Left ventricle myocardium superior (tissue), 1 donor: ENCODE results near the gene ADGRV1. TPM values are rescaled to one million over a fixed set of nuclear protein-coding genes. Genes with fewer than 3 reads are reported as not detected.
"Not testable (repeated sequence)": the region's sequence is repeated elsewhere in the genome, so short reads cannot be mapped to it uniquely, and the experiment has no call there.

Experiments
- ATAC-seq: fragments of 200-7000 bp; cut with Tn5 transposase; one replicate; pipeline ENCODE4 v1.9.1; 2020; ENCODE audit warnings: mild to moderate bottlenecking, moderate library complexity
- DNase-seq: peaks from one replicate; pipeline ENCODE4 v3.0.0-alpha.2; 2020
- intact Hi-C: fragments of 100-400 bp; cut with micrococcal nuclease; formaldehyde crosslinking; loops from one replicate; pipeline ENCODE4 v1.11.0; 2022
- total RNA-seq: library from RNA; stranded (reverse); fragmentation: NEBNext Ultra II Directional; extraction: Animal tissue kit (Norgen Biotek cat#: 25700); gene quantifications from one replicate; pipeline ENCODE4 v1.2.1, GENCODE V29; 2021
- donor health status: DM: no; HTN: yes; CAD: no; lungs with severe emphysema.

The ADGRV1 gene
- total RNA-seq, 1 donor from 2014 or later = not detected

DNA sequence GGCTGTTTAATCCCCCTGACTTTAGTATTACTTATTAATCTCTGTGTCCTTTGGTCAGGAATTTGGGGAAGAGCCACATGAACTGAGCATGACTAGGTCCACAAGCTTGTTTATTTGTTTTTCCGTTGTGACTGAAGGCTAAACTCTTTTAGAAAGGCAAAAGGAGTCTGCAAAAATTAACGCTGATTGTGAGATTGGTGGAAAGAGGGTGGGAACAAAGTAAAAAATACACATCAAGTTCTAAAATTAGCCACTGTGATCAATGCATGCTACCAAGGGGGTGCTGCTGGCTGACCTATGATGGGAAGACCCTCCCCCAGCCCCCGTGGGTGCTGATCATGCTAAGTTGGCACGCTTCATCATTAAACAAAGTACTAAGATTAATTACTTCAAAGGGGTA lies 356.8 kb downstream of the ADGRV1 start:
- no peak for ATAC-seq
- intact Hi-C loops = no loop called here
- DNase-seq = no peak

DNA sequence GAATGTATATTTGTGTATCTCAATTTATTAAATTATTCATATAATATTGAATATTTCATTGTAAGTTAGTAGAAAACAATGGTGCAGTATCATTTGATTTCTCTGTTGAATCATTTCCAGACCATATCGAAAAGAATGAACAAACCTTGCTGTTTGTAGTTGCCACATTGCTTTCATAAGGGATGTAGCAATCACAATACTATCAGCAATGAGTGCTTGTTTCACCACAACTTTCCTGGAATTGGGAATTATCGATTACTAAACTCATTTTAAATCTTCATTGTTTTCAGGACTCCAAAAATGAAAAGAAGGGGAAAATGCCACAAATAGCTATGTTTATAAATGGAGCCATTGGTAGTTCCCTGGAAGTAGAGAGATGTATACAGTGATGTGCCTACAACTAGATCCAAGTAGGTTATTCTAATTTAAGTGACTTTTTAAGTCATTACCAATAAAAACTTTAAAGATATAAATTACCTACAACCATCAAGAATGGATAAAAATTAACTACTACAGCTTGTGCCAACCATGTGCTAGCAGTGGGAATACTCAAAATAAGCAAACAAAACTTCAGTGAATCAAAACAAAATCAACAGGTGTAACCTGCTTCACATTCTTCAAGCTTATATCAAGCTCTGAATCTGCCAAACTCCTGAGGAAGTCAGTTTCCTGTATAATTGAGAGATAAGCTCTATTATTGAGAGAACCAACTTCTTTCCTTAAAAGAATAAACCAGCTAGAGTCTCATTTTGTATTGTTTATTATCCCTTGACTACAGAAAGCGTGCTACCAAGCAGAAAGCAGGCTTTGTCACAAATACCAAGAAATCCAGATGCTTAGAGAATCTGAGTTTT lies 358.6 kb downstream of the ADGRV1 start:
- intact Hi-C loops = no loop called here
- no peak for ATAC-seq
- no peak for DNase-seq

DNA sequence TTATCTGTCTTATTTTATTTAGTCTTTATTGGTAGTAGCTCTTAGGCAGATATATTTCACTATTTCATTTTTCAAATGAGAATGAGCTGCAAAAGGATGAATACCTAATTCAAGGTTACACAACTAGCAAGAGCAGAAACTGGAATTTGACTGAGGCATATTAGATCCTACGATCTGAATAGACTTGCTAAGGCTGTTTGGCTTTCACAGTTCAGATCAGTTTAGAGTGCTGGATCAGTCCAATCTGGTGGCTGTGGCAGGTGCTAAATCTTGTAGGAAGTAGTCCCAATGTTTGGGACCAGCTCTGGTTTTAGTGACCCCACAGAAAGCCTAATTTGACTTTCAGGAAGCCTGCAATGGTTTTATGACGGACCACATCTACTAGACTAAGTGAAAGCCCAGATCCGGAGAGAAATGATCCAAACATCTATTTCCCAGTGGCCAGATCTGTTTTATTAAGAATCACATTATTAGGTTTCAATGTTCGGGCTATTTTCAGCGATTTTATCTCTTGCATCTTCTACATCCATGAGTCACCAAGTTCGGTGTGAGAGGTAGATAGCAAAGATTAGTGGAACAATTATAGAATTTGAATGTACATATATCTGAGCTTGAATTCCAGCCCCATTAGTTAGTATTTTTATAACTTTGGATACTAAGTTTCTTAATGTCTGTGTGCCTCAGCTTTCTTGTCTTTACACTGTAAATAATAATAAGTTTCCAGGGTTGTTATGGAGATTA lies 359.5 kb downstream of the ADGRV1 start:
- no peak for DNase-seq
- intact Hi-C loops = no loop called here
- ATAC-seq = no peak

DNA sequence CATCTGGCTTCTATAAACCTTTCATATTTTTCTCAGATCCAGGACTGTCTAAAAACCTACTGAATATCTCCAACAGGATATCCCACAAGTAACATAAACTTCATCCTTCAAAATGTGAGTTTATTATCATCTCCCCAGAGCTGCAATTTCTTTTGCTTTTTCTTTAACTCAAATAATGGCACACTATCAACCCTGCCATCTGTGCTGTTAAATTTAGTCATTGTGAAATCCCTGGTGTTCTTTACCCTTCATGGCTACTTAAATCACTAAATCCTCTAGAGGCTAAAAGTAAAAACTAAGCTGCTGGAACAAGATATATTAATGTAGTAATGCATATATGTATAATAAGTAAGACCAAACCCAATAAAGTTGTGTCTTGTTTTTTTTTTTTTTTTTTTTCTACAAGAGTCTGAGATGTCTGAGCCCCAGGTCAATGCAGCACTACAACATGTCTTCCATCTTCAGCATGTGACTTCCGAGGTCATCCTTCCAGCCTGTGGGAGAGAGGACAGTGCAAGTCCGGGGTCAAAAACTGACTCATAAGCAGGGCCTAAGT lies 362.9 kb downstream of the ADGRV1 start:
- ATAC-seq (no peak), DNase-seq (no peak)
- intact Hi-C loops = no loop called here

DNA sequence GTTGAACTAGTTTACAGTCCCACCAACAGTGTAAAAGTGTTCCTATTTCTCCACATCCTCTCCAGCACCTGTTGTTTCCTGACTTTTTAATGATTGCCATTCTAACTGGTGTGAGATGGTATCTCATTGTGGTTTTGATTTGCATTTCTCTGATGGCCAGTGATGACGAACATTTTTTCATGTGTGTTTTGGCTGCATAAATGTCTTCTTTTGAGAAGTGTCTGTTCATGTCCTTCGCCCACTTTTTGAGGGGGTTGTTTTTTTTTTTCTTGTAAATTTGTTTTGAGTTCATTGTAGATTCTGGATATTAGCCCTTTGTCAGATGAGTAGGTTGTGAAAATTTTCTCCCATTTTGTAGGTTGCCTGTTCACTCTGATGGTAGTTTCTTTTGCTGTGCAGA lies 365.6 kb downstream of the ADGRV1 start:
- DNase-seq, intact Hi-C loops, ATAC-seq: not testable (repeated sequence)

DNA sequence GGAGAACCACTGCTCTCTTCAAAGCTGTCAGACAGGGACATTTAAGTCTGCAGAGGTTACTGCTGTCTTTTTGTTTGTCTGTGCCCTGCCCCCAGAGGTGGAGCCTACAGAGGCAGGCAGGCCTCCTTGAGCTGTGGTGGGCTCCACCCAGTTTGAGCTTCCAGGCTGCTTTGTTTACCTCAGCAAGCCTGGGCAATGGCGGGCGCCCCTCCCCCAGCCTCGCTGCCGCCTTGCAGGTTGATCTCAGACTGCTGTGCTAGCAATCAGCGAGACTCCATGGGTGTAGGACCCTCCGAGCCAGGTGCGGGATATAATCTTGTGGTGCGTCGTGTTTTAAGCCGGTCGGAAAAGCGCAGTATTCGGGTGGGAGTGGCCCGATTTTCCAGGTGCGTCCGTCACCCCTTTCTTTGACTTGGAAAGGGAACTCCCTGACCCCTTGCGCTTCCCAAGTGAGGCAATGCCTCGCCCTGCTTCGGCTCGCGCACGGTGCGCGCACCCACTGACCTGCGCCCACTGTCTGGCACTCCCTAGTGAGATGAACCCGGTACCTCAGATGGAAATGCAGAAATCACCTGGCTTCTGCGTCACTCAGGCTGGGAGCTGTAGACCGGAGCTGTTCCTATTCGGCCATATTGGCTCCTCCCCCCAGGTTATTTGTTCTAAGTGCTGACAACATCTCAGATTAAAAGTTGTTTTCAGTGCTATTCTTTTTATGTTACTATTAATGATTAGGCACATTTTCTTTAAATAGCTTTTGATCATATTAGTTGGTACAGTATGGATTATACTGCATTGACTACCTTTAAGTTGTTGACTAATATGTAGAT lies 370.6 kb downstream of the ADGRV1 start:
- ATAC-seq = not testable (repeated sequence)

DNA sequence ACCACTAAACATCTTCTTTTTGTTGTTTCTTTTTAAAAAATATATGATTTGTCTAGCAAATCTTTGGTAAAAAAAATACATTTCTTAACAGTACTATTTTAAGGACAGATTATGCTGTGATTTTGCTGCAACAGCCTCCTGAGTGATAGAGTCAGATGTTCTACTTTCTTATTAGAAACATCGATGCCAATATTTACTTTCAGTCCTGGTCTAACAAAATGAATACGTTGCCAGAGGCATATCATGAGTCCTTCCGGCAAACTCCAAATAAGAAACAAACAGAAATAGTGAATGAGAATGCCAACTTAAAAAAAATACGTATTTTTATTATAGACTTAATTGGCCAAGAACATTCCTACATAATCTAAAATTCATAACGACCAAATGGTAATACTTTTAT lies 371.5 kb downstream of the ADGRV1 start:
- intact Hi-C loops = loop anchor here (10.0 kb wide), 3 partner anchors 65 to 465 kb away; no protein-coding TSS in a partner anchor
- ATAC-seq (no peak), DNase-seq (no peak)

More for the DNA sequence above, 370.6 kb downstream of the ADGRV1 start:
- intact Hi-C loops, DNase-seq: not testable (repeated sequence)

DNA sequence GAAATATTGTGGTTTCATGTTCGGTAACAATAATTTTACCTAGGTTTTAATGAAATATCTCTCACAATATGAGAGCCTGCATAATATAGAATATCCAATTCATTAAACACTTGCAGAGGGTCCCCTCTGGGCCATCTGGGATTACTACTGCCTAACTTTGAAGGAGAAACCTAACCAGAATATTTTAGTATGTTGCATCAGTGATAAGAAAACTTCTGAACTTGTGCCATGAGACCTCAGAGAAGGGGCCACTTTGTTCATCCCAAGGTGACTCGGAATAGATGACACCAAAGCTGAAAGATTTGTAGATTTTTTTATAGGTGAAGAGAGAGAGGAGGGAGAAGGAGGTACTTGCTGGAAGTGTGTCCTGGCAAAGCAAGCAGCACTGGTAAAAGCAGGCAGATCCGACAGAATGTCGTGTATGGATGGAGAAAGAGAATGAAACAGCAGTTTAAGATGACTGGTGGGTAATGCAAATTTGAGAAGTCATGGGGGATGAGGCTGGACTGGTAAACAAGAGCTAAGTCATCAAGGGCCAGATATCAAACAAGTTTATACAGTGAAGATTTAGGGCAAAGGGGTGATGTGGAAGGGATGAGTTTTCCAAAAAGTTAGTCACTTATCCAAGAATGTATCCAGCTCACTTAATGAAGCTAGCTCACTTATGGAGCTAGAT lies 372.3 kb downstream of the ADGRV1 start:
- ATAC-seq = no peak

DNA sequence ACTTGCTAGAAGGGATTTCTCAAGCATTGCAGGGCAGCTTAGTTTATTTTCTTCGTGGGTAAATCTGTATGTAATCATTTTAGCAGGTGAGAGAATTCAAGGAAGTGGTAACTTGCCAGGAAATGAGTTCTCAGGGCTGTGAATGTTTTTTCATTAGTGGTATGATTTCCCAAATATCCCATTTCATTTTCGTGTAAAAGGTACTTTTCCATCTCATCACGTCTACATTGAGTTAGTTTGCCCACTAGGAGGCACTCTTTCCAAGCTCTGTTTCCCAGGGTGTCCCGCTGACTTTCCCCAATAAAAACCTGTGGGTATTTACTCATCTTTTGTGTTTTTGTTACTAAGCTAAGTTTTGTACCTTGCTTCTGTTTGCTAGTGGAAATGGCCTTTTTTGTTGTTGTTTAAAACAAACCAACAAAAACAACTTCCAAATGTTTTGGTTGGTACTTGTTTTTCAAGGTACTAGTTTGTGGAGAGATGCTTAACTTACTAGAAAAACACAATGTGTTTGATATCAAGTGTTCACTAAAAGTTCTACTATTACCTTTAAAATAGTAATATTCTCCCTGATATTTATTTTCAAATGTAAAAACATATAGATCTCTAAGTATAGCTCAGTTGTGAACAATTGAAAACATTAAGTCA lies 373.6 kb downstream of the ADGRV1 start:
- ATAC-seq (peak; percentile 58), DNase-seq (no peak)
- intact Hi-C loops = loop anchor here (2.0 to 10.0 kb wide), 4 partner anchors 67 to 489 kb away; no protein-coding TSS in a partner anchor

More for the DNA sequence above, 372.3 kb downstream of the ADGRV1 start:
- intact Hi-C loops = loop anchor here (10.0 kb wide), 3 partner anchors 66 to 464 kb away; no protein-coding TSS in a partner anchor
- DNase-seq = no peak

DNA sequence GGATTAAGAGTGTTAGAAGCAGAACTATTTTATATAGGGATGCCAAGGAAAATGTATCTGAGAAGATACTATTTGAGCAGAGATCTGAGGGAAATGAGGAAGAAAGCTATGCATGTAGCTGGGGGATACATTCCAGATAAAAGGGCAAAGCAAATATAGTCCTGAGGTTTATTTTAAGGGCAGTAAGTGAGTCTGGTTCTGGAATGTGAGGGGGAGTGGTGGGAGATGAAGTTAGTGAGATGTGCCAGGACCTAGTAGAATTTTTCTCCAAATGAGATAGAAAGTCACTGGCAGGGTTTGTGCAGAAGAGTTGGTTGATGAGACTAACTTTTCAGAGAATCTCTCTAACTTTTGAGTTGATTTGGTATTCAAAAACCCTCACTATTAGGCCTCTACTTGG lies 374.7 kb downstream of the ADGRV1 start:
- DNase-seq (no peak), ATAC-seq (no peak)
- intact Hi-C loops = loop anchor here (2.0 to 10.0 kb wide), 4 partner anchors 68 to 488 kb away; no protein-coding TSS in a partner anchor

DNA sequence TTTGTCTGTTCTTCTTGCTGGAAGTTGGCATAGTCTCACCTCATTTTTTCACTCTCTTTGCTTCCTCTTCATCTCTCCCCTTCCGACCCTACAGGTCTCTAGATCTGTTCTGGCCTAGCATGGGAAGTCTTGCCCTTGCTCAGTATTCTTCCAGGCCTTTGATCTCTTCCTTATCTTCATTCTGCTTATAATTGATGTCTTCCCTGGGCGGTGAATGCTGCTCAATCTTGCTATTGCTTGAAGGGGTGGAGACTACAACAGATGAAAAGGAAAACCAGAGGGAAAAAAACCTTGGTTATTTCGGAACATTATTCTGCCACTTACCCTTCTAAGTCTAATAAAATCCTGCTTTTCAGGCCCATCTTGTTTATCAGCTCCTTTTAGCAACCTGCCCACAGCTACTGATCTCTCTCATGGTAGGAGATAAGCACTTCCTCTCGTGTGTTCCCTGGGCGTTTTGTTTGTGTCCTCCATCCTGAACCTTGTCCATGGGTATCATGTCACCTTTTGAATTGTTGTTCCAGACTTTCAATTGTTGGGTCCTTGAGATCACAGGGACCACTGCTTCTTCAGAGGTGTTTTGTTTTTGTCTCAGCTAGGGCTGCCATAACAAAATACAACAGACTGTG lies 375.6 kb downstream of the ADGRV1 start:
- no peak for DNase-seq
- intact Hi-C loops = loop anchor here (10.0 kb wide), 3 partner anchors 69 to 461 kb away; no protein-coding TSS in a partner anchor

DNA sequence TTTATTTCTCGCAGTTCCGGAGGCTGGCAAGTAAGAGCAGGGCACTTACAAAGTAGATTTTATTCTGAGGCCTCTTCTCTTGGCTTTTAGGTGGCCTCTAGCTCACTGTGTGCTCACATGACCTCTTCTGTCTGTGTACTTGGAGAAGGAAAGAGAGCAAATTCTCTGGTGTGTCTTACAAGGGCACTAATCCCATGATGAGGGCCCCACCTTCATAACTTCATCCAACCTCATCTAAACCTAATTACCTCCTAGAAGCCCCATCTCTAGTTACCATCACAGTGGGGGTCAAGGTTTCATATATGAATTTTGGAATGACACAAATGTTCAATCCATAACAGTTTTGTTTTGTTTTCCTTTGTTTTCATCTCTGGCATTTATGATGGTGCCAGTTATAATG lies 376.1 kb downstream of the ADGRV1 start:
- DNase-seq (no peak), ATAC-seq (no peak)
- intact Hi-C loops = loop anchor here (10.0 kb wide), 3 partner anchors 70 to 460 kb away; no protein-coding TSS in a partner anchor

More for the DNA sequence above, 375.6 kb downstream of the ADGRV1 start:
- ATAC-seq = no peak

DNA sequence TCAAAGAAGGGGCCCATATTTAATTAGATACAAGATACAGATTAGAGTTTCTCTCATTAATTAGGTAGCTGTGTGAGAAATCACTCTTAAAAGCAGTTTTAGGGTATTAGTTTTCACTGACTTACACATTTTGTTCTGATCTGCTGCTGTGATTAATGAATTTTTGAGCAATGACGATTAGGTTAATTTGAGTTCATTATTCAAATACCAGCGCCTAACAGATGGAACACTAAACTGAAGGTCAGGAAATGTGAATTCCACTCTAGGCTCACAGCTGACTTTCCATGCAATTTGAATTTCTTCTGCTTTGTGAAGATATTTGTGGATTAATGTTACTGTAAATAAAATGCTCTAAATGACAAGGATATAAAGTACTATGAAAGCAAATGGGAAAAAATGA lies 380.6 kb downstream of the ADGRV1 start:
- no peak for DNase-seq
- intact Hi-C loops = loop anchor here (10.0 kb wide), 3 partner anchors 74 to 456 kb away; no protein-coding TSS in a partner anchor
- no peak for ATAC-seq

DNA sequence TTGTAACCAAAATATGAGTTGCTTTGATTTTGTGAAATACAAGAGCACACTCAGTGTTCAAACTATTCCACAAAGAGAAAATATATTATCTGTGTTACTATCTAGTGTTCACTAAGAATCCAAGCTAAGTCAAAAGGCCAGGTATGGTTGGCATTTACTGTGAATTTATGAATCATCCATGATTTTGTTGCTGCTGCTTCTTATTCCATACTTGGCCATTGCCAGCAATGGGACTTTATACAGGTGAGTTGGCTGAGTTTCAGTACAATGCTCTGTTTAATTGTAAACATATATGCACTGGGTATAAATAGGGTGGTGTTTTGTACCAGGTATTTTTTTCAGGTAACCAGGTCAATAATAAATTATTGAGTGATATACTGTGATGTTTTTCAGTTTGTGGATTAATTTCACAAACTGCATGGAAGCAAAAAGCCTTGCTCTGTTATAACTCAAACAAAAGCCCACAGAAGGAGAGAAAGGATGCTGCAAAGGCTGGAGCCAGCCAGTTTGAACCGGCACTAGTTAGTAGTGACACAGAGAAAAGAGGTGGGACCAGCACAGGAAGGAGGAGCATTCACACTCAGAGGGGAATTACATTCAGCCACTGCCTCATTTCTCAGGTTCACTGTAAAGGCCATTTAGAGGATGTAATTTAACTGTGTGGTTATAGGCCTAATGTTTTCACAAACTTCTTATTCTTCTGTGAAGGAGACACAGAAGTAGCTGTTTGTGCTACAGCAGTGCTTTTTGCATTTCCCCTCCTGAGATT lies 381.8 kb downstream of the ADGRV1 start:
- intact Hi-C loops = no loop called here
- DNase-seq (no peak), ATAC-seq (no peak)

DNA sequence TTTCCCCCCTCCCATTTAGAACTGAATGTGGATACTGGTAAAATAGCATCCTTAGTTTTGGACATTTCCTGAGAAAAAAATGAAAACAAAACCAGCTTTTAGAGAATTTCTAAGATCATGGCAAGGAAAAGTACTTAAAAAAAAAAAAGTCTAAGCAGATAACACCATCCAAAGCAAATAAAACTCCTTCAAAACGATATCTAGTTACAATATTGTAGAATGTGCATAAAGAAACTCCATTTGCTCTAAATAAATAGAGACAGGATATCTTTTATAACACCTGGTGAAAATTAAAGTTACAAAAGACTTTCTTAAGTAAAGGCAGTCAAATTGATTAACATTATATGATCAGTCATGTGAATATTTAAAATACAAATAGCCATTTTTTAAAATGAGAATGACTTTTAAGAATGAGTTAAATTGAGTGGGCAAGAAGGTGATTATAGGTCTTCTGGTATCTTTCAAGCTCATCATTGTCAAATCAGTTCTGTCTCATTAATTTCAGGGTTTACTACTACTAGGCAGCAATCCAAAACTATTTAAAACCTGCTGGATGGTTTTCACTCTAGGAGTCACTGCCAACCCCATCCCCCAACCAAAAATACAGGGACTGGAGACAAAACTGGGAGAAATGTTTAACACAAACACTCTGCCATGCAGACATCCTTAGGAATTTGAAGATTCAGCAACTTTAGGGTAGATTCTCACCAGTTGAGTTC lies 382.6 kb downstream of the ADGRV1 start:
- DNase-seq = no peak
- intact Hi-C loops = no loop called here
- ATAC-seq = no peak

DNA sequence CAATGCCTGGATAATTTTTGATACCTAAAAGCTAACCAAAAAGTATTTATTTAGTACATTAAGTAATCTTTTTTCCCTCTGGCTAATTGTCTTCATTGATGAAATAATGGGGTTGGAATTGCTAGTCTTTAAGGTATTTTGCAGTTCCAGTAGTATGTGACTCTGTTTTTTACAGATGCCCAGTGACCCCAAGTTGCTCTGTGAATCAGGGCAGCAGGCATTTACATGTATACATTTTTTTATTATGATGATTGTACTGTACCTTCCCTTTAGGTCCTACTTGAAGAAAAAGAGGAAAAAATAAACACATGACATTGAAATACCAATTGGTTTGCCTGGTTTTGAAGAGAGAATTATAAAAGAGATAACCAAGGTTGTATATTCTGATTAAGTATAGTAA lies 385.5 kb downstream of the ADGRV1 start:
- ATAC-seq (no peak), DNase-seq (no peak)
- intact Hi-C loops = no loop called here
